Measurements from ENCODE around the gene DDX53.

DDX53 gene

GRCh38 chrX:22999696-23000223 lies at the start of gene DDX53:
DDX53 (plus strand) TSS chrX:22999960; CDS start chrX:23000058, 98 bp downstream.
- DNase-seq: no peak

- no peak for DNase-seq
Observed at GRCh38 chrX:22950269-22951266, 49.2 kb upstream of the DDX53 start.

GRCh38 chrX:22952010-22952409 lies 47.8 kb upstream of the DDX53 start:
- DNase-seq: no peak

DNA sequence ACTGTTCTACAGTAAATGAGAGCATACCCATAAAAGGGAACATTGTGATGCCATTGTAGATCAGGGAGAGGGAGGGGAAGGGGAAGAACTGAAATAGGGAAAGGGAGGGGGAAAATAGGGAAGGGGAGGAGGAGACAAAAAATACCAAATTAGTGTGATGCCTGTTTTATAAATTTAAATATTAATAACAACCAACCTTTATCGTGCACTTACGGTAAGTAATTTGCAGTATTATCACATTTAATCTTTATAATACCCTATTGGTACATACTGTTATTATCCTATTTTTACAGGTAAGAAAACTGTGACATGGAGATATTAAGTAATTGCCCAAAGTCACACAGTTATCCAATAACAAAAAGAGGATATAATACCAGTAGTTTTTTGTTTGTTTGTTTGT lies 41.5 kb upstream of the DDX53 start:
- no peak for DNase-seq

DNA sequence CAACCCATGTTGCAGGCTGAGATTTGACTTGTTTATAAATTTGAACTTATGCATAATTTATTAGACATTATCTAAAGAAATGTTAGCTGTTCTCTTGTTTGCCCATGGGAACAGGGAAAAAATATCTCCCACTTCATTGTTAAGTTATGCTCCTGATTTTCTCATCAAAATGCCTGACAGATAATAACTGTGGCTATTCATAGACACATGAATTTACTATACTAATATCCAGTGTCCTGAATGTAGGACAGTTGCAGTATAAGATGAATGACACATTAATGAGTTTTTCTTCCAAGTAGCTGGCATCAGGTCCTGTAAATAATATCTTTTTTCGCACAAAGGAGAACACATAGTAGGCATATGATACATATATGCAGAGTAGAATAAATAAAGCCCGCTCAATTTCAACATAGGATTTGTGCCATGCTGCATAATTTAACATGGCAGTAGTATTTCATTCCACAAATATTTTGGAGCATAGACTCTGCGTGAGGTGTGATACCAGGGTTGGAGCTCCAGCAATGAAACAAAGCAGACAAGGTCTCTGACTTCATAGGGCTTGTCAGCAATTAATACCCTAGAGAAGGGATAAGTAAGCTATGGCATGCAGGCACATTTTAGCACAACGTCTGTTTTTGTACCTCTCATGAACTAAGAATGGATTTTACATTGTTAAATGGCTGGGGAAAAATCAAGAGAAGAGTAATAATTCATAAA lies 40.4 kb upstream of the DDX53 start:
- DNase-seq: no peak

- DNase-seq: no peak
Observed at GRCh38 chrX:22963196-22963595, 36.6 kb upstream of the DDX53 start.

DNA sequence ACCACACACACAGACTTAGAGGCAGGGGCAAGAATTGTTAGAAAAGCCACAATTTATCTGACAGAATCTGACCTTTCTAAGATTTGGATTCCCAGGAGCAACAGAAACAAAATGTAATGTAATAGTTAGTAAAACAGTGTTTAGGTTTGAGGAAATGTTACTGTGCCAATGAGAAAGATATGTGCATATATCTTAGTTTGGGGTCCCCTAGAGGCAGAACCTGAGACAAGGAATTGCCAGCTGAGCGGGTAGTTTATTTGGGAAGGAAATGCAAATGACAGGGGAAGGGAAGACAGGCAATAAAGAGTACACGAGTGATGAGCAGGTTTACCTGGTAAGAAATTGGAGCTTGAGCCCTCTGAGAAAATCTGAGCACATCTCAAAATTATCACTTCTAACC lies 31.3 kb upstream of the DDX53 start:
- DNase-seq: no peak

- no peak for DNase-seq
Observed at GRCh38 chrX:22969411-22969810, 30.3 kb upstream of the DDX53 start.

DNA sequence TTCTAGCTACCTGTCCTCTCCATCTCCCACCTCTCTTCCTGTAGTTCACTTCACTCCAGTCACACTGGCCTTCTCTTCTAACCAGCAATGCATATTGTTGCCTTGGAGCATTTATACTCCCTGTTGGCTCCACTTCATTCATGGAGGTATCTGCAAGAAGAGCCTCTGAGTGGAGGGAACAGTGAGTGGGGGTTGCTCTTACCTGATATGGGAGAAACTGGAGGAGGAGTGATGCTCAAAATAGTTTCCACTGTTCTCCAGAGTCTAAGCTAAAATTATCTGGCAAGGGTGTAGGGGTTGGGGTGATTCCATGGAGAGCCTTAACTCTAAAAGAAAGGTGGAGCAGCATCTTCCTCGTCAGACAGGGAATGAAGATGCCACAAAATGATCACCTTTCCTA lies 28.9 kb upstream of the DDX53 start:
- DNase-seq: no peak

GRCh38 chrX:22974616-22975015 lies 25.1 kb upstream of the DDX53 start:
- no peak for DNase-seq

GRCh38 chrX:22975786-22976185 lies 24.0 kb upstream of the DDX53 start:
- DNase-seq: no peak

- no peak for DNase-seq
Observed at GRCh38 chrX:22985958-22986357, 13.8 kb upstream of the DDX53 start.

- DNase-seq: no peak
Observed at GRCh38 chrX:22987452-22987851, 12.3 kb upstream of the DDX53 start.

- no peak for DNase-seq
Observed at GRCh38 chrX:23003116-23003515, 3.4 kb downstream of the DDX53 start.

DNA sequence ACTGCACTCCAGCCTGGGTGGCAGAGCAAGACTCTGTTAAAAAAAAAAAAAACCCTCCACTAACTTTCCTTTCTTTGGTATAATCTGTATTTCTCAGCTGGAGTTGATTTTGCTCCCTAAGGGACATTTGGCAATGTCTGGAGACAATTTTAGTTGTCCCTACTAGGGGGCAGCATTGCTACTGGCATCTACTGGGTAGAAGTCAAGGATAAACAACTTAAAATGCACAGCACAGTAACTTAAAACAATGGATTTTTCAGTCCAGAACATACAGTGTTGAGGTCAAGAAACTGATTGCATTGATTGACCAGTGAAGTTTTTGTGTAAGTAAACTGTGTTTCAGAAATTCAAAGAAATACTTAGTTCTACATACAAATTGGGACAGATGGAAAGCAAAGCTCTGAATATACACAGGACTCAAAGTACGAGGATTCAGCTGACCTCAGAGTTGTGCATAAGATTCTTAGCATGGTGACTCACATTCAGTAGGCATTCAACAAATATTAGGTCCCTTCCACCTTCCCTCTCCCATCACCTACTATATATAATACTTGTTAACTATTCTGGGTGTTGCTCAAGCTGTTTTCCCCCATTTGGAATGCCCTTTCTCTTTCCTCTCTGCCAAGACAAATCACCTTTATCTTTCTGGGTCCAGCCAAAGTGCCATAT lies 8.8 kb downstream of the DDX53 start:
- DNase-seq: no peak

DNA sequence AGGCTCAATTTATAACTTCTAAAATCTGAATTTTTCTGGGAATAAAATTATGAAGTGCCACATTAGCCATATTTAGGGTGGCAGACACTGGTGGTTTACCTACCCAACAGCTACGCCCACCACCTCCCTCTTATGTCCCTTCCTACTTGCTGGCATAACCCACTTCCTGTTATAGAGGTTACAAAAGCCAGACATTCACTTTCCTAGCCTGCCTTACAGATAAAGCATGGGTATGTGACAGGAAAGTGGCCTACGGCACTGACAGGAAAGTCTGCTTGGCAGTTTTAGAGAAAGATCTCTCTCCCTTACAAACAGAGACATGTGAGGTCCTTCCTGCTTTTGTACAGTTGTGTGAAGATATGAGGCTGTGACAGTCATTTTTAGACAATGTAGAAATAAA lies 12.4 kb downstream of the DDX53 start:
- no peak for DNase-seq

DNA sequence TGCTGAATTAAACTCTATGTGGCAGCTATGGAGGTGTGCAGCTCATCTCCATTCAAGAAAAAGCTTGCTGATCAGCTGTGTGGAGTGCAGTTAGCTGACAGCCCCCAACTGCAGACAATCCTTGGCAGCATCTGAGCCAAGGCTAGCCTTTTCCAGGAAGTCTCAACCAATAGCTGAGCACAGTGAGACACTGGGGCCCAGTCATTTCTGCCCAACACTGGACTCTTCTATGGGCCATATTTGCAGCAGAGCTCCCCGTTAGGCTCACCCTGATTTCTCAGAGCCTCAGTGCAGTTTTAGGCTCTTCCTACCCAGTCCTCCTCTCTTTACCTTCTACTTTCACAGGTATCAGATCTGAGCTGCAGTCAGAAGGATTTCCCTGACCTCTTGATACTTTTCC lies 12.9 kb downstream of the DDX53 start:
- DNase-seq: no peak

GRCh38 chrX:23013366-23013765 lies 13.6 kb downstream of the DDX53 start:
- DNase-seq: no peak

- no peak for DNase-seq
Observed at GRCh38 chrX:23031600-23031999, 31.8 kb downstream of the DDX53 start.

DNA sequence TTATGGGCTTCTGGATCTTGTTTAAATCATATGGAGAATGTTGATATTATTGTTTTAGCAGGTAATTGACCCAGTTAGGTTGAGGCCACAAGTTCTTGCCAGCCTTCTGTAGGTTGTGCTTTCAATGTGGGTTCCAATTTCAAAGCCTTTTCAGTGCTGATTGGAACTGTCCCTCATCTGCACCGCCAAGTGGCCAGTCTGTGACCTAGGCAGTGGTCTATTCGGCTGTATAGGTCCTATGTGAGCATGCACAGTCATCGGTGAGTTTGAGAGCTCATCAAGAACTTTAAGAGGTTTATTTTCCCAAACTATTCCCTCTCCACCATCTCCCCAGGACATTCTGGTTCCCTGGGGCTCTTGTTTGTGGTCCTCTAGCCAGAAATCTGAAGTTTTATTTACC lies 35.7 kb downstream of the DDX53 start:
- no peak for DNase-seq

DNA sequence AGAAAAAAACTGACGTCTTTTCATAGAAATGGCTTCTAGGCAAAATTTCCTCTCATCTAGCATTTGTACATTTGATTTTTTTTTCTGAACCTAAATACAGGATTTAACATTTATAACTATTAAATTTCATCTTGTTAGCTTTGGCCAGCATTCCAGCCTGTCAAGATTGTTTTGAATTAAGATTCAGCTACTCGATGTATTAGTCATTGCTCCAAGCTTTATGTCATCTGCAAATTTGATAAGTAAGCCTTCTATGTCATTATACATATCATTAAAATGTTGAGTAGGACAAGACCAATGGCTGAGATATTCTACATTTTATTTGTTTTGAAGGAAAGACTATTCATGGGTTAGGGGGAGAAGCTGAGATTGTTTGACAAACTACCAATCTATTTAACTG lies 46.7 kb downstream of the DDX53 start:
- no peak for DNase-seq

- DNase-seq: no peak
Observed at GRCh38 chrX:23048806-23049573, 49.2 kb downstream of the DDX53 start.

DNA sequence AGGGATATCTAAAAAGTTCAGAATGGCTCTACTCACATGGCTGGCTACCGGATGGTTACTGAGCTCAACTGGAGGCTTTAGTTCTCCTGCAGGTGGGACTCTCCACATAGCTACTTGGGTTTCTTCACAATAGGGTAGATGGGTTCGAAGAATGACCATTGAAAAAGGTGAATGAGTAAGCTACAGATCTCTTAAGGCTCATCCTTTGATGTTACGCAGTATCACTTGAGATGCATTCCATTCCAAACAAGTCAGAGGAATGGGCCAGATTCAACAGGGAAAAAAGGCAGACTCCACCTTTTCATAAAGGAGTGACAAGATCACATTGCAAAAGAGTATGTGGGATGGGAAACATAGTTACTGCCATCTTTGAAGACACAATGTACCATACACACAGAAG lies 52.6 kb downstream of the DDX53 start:
- no peak for DNase-seq
